ENCODE data around the gene ABHD2.
"Not testable (repeated sequence)": the region's sequence is repeated elsewhere in the genome, so short reads cannot be mapped to it uniquely, and the experiment has no call there.

ABHD2 gene

DNA sequence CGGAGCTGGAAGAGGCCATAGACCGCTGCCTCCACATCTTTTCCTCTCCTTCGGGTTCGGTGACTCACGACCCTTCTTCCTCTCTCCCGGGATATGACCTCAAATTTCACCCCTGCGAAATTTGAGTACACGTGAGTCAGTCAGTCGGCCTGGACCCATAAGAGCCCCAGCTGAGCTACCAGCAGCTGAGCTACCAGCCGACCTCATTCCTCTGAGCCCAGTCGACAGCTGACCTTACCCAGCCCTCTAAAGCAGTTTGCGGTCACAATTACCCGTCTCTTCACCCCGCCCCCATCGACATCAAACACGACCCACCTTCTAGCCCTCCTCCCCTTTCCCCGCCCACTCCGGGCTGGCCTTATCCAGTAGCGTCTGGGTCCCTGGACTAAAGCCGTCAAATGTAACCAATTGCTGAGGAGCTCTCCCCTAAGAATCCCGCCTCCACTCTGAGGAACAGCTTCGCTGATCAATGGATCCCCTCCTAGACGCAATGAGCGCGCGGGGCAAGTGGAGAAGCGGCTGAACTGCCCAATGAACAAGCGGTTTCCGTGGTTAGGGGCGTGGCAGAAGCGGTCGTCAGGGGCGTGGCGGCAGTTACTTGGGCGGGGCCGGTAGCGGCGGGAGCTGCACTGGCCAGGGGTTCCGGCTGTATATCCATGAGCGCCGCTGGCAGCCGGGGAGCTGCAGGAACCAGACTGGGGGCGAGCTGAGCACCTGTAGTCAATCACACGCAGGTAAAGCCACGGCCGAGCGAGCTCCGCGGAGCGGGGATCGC, at the start of gene ABHD2:
ABHD2 (plus strand) TSS at position 627 of the 775 bp plus-strand sequence. CDS start 27,872 bp downstream, outside the sequence.
- DNase-seq (ENCODE audit: low read depth, low spot score) = peak; percentile 97

DNA sequence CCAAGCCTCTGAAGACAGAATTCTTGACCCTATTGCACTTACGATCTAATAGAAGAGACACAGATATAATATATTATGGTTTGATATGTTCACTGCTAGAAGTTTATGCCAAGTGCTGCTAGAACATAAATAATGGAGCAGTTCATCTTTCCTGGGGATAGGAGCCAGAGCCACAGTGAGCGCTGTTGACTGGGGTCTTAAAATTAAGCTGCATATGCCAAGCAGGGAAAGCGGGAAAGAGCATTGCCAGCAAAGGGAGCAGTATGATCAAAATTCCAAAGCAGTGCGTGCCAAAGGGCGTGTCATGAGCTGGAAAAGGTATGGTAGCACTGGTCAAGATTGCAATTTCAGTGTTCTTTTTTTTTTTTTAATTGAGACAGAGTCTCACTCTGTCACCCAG, 49.1 kb upstream of the ABHD2 start:
- no peak for DNase-seq (ENCODE audit: low read depth, low spot score)

- no peak for DNase-seq (ENCODE audit: low read depth, low spot score)
Measured at GRCh38 chr15:89041507-89041906, 46.7 kb upstream of the ABHD2 start.

GRCh38 chr15:89042387-89042786, 45.9 kb upstream of the ABHD2 start:
- DNase-seq (ENCODE audit: low read depth, low spot score) = no peak

DNA sequence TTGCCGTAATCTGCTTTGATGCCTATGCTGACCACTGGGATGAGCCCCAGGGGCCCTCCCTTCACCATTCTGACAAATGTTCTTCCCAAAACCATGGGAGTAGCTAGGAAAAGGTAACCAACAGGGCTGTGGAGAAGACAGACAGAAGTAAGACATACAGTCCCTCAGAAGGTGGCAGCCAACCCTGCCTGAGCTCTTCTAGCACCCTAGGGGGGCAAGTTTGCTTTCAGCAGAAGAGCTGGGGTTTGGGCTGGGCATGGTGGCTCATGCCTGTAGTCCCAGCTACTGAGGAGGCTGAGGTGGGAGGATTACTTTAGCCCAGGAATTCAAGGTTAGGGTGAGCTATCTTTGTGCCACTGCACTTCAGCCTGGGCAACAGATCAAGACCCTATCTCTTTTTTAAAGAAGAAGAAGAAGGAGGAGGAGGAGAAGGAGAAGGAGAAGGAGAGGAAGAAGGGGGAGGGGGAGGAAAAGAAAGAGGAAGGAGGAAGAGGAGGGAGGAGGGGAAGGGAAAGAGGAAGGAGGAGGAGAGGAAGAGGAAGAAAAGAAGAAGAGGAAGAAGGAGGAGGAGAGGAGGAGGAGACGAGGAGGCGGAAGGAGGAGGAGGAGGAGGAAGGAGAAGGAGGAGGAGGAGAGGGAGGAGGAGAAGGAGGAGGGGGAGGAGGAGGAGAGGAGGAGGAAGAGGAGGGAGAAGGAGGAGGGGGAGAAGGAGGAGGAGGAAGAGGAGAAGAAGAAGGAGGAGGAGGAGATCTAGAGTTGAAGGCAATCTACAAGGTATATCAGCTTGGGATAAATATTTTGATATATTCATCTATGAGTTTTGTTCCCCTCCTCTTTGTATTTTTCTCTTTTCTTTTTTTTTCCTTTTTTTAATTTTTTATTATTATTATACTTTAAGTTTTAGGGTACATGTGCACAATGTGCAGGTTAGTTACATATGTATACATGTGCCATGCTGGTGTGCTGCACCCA, 44.9 kb upstream of the ABHD2 start:
- DNase-seq (ENCODE audit: low read depth, low spot score) = no peak

DNA sequence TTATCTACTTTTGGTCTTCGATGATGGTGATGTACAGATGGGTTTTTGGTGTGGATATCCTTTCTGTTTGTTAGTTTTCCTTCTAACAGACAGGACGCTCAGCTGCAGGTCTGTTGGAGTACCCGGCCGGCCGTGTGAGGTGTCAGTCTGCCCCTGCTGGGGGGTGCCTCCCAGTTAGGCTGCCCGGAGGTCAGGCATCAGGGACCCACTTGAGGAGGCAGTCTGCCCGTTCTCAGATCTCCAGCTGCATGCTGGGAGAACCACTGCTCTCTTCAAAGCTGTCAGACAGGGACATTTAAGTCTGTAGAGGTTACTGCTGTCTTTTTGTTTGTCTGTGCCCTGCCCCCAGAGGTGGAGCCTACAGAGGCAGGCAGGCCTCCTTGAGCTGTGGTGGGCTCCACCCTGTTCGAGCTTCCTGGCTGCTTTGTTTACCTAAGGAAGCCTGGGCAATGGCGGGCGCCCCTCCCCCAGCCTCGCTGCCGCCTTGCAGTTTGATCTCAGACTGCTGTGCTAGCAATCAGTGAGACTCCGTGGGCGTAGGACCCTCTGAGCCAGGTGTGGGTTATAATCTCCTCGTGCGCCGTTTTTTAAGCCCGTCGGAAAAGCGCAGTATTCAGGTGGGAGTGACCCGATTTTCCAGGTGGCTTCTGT, 39.1 kb upstream of the ABHD2 start:
- DNase-seq (ENCODE audit: low read depth, low spot score) = not testable (repeated sequence)

DNA sequence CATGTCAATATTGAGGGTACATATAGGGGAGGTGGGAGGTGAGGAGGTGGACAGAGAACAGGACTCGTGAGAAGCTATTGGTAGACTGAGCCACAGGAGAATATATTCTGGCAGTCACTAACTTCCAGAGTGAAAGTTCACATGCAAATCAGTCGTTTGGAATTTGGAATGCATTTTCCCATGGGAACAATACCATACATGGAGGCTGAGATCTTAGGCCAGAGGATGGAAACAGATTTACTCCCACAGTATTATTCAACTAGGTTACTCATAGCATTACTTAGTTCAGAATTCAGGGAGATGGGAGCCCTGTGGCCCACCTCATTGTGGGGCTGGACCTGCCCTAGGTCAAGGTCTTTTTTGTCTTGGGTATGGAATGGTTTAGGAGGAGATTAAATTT, 36.4 kb upstream of the ABHD2 start:
- DNase-seq (ENCODE audit: low read depth, low spot score) = no peak

DNA sequence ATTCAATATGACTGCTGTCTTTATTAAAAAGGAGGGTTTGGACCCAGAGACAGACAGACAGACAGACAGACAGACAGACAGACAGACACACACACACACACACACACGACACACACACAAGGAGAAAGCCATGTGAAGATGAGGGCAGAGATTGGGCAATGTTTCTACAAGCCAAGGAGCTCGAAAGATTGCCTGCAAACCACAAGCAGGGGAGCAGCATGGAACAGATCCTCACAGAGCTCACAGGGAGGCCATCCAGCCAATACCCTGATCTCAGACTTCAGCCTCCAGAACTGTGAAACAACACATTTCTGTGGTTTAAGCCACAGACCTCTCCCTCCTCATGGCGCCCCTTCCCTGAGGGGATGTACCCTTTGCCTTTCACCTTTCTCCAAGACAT, 35.8 kb upstream of the ABHD2 start:
- DNase-seq (ENCODE audit: low read depth, low spot score) = no peak

DNA sequence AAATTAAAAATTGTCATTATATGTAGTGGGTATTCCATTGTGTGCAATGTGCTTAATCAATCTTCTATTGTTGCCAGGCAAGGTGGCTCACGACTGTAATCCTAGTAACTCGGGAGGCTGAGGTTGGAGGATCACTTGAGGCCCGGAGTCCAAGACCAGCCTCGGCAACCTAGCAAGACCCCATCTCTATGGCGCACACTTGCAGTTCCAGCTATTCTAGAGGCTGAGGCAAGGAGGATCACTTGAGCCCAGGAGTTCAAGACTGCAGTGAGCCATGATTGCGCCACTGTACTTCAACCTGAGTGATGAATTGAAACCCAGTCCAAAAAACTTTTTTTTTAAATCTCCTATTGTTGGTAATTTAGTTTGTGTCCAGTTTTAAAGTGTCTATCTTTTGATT, 33.4 kb upstream of the ABHD2 start:
- DNase-seq (ENCODE audit: low read depth, low spot score) = no peak

- peak; percentile 74 for DNase-seq (ENCODE audit: low read depth, low spot score)
Measured at GRCh38 chr15:89057506-89058133, 30.6 kb upstream of the ABHD2 start.

DNA sequence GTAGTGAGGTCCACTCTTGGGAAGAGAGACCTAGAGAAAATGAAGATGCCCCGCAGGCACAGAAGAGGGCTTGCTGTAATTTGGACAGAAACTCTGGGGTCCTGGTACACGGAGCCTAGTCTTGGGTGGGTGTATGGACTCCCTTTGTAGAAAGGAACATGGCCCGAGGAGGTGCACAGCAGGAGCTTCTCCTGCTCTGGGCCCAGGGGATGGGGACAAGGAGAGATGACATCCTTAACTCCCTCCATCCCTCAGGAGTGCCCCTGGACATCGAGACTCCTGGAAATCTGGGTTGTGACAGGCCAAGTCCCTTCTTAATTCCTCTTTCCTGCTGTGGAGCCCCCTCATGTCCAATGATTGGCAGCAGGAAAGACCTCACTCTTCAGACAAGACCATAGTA, 29.9 kb upstream of the ABHD2 start:
- no peak for DNase-seq (ENCODE audit: low read depth, low spot score)

- no peak for DNase-seq (ENCODE audit: low read depth, low spot score)
Measured at GRCh38 chr15:89058876-89059405, 29.3 kb upstream of the ABHD2 start.

DNA sequence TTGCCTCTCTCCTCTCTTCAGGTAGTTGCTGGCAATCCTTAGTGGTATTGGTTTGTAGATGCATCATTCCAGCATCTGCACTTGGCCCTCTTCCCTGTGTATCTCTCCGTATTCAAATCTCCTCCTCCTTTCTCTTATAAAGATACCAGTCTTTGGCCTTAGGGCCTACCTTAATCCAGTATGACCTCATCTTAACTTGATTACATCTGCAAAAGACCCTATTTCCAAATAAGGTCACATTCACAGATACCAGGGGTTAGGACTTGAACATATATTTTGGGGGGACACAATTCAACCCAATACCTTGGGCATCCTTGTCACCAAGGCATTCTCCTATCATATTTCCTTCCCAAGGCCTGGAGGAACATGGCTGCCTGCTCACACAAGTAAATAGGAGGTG, 22.0 kb upstream of the ABHD2 start:
- DNase-seq (ENCODE audit: low read depth, low spot score) = no peak

DNA sequence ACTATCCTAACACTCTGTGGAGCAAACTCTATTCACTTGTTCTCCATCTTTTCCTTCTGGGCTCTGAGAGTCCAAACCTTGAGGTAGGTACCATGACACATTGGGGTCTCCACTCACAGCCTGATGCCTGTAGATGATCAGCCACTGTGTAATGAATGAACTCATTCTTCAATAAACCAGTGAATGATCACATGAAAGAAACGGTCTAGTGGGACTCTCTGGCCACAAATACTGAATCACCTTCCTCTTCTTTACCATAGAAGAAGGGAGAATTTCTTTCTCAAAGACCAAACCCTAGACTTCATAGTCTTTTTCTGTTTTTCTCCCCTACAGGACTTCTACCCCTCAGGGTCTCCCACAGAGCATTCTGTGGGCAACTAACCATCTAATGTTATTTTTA, 20.5 kb upstream of the ABHD2 start:
- DNase-seq (ENCODE audit: low read depth, low spot score) = no peak

- no peak for DNase-seq (ENCODE audit: low read depth, low spot score)
Measured at GRCh38 chr15:89068325-89068784, 19.9 kb upstream of the ABHD2 start.

DNA sequence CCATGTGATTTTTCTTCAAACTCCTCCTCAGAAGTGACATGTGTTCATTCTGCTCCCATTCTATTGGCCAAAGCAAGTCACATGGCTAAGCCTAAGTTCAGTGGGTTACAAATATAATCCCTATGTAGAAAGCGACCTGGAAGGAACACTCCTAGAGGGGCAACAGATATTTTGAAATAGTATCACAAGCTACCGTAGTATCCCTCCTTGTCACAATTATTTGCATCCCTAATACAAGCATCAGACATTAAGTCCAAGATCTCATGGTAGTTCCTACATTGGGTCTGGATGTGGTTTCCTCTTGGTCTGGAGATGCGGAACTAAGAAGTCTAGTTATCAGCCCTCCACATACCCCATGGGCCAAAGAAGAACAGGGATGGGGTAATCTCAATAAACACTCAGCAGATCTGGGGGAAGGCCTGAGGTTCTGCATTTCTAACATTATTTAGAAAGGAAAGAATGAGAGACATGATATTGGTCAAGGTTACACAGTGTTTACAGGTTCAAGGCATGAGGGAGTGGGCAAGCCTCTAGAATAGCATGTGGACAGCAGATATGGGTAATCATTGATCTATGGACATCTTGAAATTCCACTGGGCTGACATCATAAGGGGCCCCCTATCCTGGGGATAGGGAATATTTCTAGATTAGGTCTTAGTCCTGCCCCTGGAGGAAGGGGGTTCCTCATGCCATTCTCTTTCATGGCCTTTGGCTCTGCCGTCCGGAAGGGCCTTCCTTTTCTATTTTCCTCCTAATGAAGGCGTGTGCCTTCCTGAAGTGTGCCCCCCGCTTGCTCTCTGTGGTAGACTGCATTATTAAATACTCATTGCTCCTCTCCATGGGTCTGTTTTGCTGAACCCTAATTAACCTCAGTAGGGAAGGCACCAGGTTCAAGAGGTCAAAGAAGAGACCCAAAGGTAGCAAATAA, 17.8 kb upstream of the ABHD2 start:
- DNase-seq (ENCODE audit: low read depth, low spot score) = no peak

DNA sequence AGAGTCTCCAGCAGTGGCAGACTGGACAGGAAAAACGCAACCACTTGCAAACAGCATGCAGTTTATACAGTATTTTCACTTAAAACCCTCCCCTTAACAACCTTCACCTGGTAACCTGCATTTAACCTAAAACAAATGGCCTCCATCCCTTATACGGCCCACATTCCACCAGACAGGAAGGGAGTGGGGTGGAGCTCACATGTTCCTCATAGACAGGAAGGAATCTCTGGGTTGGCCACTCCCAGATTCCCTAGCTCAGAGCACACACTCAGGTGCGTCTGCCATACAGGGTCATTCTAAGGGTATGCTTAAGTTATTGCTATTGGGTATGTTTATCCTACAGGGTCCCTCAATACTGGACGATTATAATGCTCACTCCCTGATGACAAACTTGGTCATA, 16.8 kb upstream of the ABHD2 start:
- no peak for DNase-seq (ENCODE audit: low read depth, low spot score)

DNA sequence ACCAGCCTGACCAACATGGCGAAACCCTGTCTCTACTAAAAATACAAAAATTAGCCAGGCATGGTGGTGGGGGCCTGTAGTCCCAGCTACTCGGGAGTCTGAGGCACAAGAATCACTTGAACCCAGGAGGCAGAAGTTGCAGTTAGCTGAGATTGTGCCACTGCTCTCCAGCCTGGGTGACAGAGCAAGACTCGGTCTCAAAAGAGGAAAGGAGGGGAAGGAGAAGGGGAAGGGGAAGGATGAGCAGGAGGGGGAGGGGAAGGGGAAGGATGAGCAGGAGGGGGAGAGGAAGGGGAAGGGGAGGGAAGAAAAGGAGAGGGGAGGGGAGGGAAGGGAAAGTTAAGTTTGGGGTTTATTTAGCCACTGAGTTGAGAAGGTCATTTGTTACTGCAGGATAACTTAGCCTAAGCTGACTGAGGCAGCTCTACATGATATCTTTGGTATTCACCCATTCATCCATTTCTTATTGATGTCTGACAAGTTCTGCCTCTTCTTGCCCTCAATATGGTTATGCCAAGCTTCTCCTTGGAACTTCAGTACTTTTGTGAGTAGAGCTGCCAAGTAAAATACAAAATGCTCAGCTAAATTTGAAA, 15.9 kb upstream of the ABHD2 start:
- DNase-seq (ENCODE audit: low read depth, low spot score) = no peak

DNA sequence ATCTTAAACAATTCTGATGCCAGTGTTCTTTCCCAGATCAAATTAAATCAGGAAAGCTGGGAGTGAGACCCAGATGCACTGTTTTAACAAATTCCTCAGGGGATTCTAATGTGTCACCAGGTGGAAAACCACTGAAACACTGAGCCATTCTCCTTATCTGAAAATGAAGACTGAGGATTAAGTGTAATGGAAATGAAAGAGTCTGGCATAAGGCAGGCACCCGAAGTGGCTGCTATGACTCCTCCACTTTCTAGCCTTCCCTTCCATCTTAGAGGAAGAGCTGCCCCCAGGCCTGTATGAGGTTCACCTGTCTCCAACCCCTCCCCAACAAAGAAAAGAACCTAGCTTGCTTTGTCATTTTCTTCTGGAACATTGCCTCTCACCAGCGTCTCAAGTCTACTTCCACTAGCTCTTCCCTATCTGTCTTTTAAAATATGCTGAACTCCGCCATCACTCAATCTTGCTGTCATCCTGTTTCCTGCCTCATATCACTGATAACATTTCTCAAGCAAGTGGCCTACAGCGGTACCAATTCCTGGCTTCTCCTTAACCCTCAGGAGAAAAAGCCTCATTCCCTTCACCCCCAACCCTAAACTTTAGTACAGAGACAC, 13.7 kb upstream of the ABHD2 start:
- no peak for DNase-seq (ENCODE audit: low read depth, low spot score)
